Mammary epithelial cell (primary cell): ENCODE data around the gene ANKS1B.
A peak's percentile ranks its signal among the peaks of the same experiment; 100 is the strongest.

Experiments
- EZH2 ChIP-seq: IDR thresholded peaks from 2 replicates; pipeline ENCODE4 v1.6.1; 2012; ENCODE audit warnings: low read length, inconsistent platforms, borderline replicate concordance
- TF ChIP-seq, protein P1 (sequence below), 2 donors: IDR thresholded peaks in 1 of 2; conservative IDR thresholded peaks in 1 of 2; 2 replicates each; pipeline ENCODE4 v1.5.1; 2011 to 2012; ENCODE audit warnings: inconsistent platforms in 2 of 2, low read length in 2 of 2, mild to moderate bottlenecking in 2 of 2, control low read depth in 1 of 2, low read depth in 1 of 2; ENCODE audit not compliant: insufficient read depth in 1 of 2; ENCODE audit errors: extremely low read depth in 1 of 2

DNA sequence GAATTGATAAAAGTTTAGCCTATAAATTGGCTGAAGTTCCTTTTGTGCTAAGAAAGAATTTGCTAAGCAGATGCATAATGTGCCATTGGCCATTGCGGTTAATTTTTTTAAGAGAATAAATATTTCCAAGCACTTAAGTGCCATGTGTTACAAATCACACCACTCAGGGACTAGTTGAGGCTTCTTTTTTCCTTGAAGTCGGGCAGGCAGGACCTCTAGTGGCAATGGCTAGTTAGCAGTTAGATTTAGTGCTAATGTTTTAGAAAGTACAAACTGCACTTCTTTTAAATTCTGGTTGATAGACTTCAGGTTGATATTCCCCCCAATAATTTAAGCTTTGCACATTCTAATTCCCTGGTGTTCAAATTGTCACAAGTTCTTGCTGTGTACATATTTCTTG, 1045.4 kb downstream of the ANKS1B start:
- TF ChIP-seq, protein P1, sequence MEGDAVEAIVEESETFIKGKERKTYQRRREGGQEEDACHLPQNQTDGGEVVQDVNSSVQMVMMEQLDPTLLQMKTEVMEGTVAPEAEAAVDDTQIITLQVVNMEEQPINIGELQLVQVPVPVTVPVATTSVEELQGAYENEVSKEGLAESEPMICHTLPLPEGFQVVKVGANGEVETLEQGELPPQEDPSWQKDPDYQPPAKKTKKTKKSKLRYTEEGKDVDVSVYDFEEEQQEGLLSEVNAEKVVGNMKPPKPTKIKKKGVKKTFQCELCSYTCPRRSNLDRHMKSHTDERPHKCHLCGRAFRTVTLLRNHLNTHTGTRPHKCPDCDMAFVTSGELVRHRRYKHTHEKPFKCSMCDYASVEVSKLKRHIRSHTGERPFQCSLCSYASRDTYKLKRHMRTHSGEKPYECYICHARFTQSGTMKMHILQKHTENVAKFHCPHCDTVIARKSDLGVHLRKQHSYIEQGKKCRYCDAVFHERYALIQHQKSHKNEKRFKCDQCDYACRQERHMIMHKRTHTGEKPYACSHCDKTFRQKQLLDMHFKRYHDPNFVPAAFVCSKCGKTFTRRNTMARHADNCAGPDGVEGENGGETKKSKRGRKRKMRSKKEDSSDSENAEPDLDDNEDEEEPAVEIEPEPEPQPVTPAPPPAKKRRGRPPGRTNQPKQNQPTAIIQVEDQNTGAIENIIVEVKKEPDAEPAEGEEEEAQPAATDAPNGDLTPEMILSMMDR (conservative IDR thresholded peaks at IDR 0.05 in 1 of 2, IDR thresholded peaks at IDR 0.05 in 1 of 2; ENCODE audit: extremely low read depth in 1 of 2, insufficient read depth in 1 of 2, low read depth in 1 of 2, low read length in 2 of 2), result peak; percentile 50 to 67
- no peak for TF ChIP-seq EZH2
